SW 1271 (cell line): Measurements from ENCODE around the gene ITPRID2.

Source experiments
- DNase-seq, 2 experiments: peaks; one replicate each; lab custom pipeline; 2025; lab: John Stamatoyannopoulos, UW

The ITPRID2 gene

GRCh38 chr2:181891258-181891965 is at the start of gene ITPRID2:
Gene ITPRID2 (plus strand): TSS chr2:181891730. CDS start chr2:181892067, 337 bp downstream.
- peak; percentile 50 to 80 for DNase-seq

- DNase-seq: no peak
These were observed 46.8 kb upstream of the ITPRID2 start for GRCh38 chr2:181844551-181845290.

GRCh38 chr2:181846399-181847197 is 44.9 kb upstream of the ITPRID2 start:
- no peak for DNase-seq

- no peak for DNase-seq
These were observed 44.4 kb upstream of the ITPRID2 start for GRCh38 chr2:181847198-181847556.

- DNase-seq: no peak
These were observed 43.8 kb upstream of the ITPRID2 start for GRCh38 chr2:181847702-181848101.

- DNase-seq: no peak
These were observed 43.2 kb upstream of the ITPRID2 start for GRCh38 chr2:181848261-181848886.

- DNase-seq: no peak
These were observed 41.9 kb upstream of the ITPRID2 start for GRCh38 chr2:181849601-181850000.

- no peak for DNase-seq
These were observed 40.5 kb upstream of the ITPRID2 start for GRCh38 chr2:181850936-181851560.

- no peak for DNase-seq
These were observed 39.8 kb upstream of the ITPRID2 start for GRCh38 chr2:181851726-181852125.

- no peak for DNase-seq
These were observed 37.8 kb upstream of the ITPRID2 start for GRCh38 chr2:181853696-181854095.

GRCh38 chr2:181857483-181857882 is 34.0 kb upstream of the ITPRID2 start:
- DNase-seq: no peak

- DNase-seq: no peak
These were observed 32.9 kb upstream of the ITPRID2 start for GRCh38 chr2:181858600-181858999.

- DNase-seq: no peak
These were observed 32.4 kb upstream of the ITPRID2 start for GRCh38 chr2:181859123-181859522.

GRCh38 chr2:181859803-181860202 is 31.7 kb upstream of the ITPRID2 start:
- no peak for DNase-seq

- no peak for DNase-seq
These were observed 30.2 kb upstream of the ITPRID2 start for GRCh38 chr2:181861379-181861778.

- DNase-seq: no peak
These were observed 28.8 kb upstream of the ITPRID2 start for GRCh38 chr2:181862583-181863281.

- DNase-seq: no peak
These were observed 19.4 kb upstream of the ITPRID2 start for GRCh38 chr2:181872178-181872577.

- DNase-seq: peak; percentile 13 to 68
These were observed 14.9 kb upstream of the ITPRID2 start for GRCh38 chr2:181876614-181877063.

- no peak for DNase-seq
These were observed 14.3 kb upstream of the ITPRID2 start for GRCh38 chr2:181877181-181877664.

- DNase-seq: no peak
These were observed 13.1 kb upstream of the ITPRID2 start for GRCh38 chr2:181878448-181878847.

GRCh38 chr2:181879295-181879694 is 12.2 kb upstream of the ITPRID2 start:
- DNase-seq: no peak
